Adrenal gland (tissue), 12 donors: ENCODE data around the gene CDHR5. TPM values are rescaled to one million over a fixed set of nuclear protein-coding genes. Genes with fewer than 3 reads are reported as not detected.

ENCODE experiments used
- DNase-seq, 7 donors: peaks; one replicate each; pipeline ENCODE4 v3.0.0-alpha.2; 2019 to 2020
- H3K27ac ChIP-seq, 5 donors: fragments of 200-600 bp; sonication (generic) in 4 of 5; 1 replicate in 3 of 5; 2 replicates in 2 of 5; pipeline versions ENCODE4 v1.5.1 to v1.8.0; 2016 to 2020; ENCODE audit warnings: mild to moderate bottlenecking in 1 of 5
- H3K27me3 ChIP-seq: fragments of 200-600 bp; 2 replicates; pipeline ENCODE4 v1.8.0; 2021
- H3K36me3 ChIP-seq, 2 donors: fragments of 200-600 bp; replicated peaks in 1 of 2; 1 replicate in 1 of 2; 2 replicates in 1 of 2; pipeline versions ENCODE4 v1.5.1 to v1.8.0; 2018 to 2022
- H3K4me1 ChIP-seq, 2 donors: fragments of 200-600 bp; replicated peaks in 1 of 2; 1 replicate in 1 of 2; 2 replicates in 1 of 2; pipeline versions ENCODE4 v1.5.1 to v1.8.0; 2018 to 2021
- H3K4me3 ChIP-seq, 4 donors: fragments of 200-600 bp; sonication (generic) in 3 of 4; one replicate each; pipeline ENCODE4 v1.5.1; 2016 to 2018
- H3K9me3 ChIP-seq, 3 donors: fragments of 200-600 bp; sonication (generic) in 1 of 3; replicated peaks in 1 of 3; 1 replicate in 2 of 3; 2 replicates in 1 of 3; pipeline versions ENCODE4 v1.5.1 to v1.8.0; 2016 to 2021
- CTCF ChIP-seq, 6 experiments: fragments of 450-650 bp in 4 of 6; fragments of 200-600 bp in 2 of 6; sonication (generic) in 1 of 6; IDR thresholded peaks; 1 replicate in 5 of 6; 2 replicates in 1 of 6; pipeline versions ENCODE4 v1.5.1 to v1.8.0; 2016 to 2021; ENCODE audit warnings: antibody characterized with exemption in 6 of 6, mild to moderate bottlenecking in 2 of 6, moderate library complexity in 1 of 6
- POLR2A ChIP-seq, 2 donors: fragments of 450-650 bp; IDR thresholded peaks; one replicate each; pipeline ENCODE4 v1.6.1; 2017; ENCODE audit warnings: antibody characterized with exemption in 2 of 2, mild to moderate bottlenecking in 2 of 2, moderate library complexity in 1 of 2
- WGBS, 4 donors: extraction: QIAGEN DNeasy Blood & Tissue Kit in 2 of 4; methylation state at CpG; one replicate each; pipeline versions ENCODE4 v1.1.5 to v1.1.7; 2013 to 2017; 5-methylcytosine and 5-hydroxymethylcytosine counted together
- intact Hi-C, 2 donors: fragments of 100-400 bp; cut with DNase I; formaldehyde crosslinking; loops; one replicate each; pipeline versions ENCODE4 v1.14.1 to v1.15.0; 2022 to 2023
- polyA plus RNA-seq, 3 donors: library from polyadenylated mRNA; stranded (reverse); fragments of 200-250 nt in 2 of 3; fragments of 350-450 nt in 1 of 3; fragmentation: Illumina TruSeq in 1 of 3; extraction: RNeasy Lipid Tissue Mini Kit (QIAGEN cat#74804) in 1 of 3; gene quantifications; one replicate each; pipeline ENCODE4 v1.2.3, GENCODE V29; 2013 to 2014
- total RNA-seq, 9 donors: library from RNA; depleted of rRNA in 4 of 9; stranded (reverse); fragments of >200 nt in 4 of 9; fragments of 120-200 nt in 1 of 9; fragmentation: NEBNext Ultra II Directional in 1 of 9; extraction: Animal tissue kit (Norgen Biotek cat#: 25700) in 1 of 9; gene quantifications; one replicate each; pipeline versions ENCODE4 v1.1.0 to v1.2.4, GENCODE V29; 2013 to 2023
- donor health status: healthy with polysubstance abuse.
- donor health status: Bipolar disorder and iron deficiency.
- donor health status: DM: yes; HTN: yes; CAD: no.
- donor health status: DM: no; HTN: no; CAD: no.
- donor health status: DM: no; HTN: no; CAD: no.
- donor health status: DM: yes; HTN: yes; CAD: no.

CDHR5 gene
- total and polyA plus RNA-seq, 12 donors: 0.31 to 5.2 (median 0.93) TPM; not detected in 1

GRCh38 chr11:577611-577894 is 47.2 kb downstream of the CDHR5 start:
- no peaks in the 10 kb centered on the region for H3K27me3 ChIP-seq
- H3K4me3 ChIP-seq: peak overlapping the region in 2 of 4 donors; percentile 84 to 97
- peaks cover 39 to 51% of the 10 kb centered on the region in 2 donors for H3K4me1 ChIP-seq
- peak overlapping the region in 4 of 5 donors; percentile 37 to 100 (median 80) for H3K27ac ChIP-seq
- TF ChIP-seq CTCF (IDR thresholded peaks at IDR 0.05) (no peak), POLR2A (IDR thresholded peaks at IDR 0.05) (no peak)
- 25 to 49% (median 33%) methylated on average over 2 to 6 of the region's 6 CpGs for WGBS, 4 donors
- intact Hi-C loops: no loop called here
- H3K36me3 ChIP-seq: peaks cover 0 to 10% of the 10 kb centered on the region in 2 donors
- no peaks in the 10 kb centered on the region for H3K9me3 ChIP-seq
- DNase-seq: no peak

GRCh38 chr11:576811-577610 is 47.7 kb downstream of the CDHR5 start:
- peak overlapping the region; percentile 35 to 97 (median 66) for H3K4me3 ChIP-seq
- peaks cover 0 to 5% of the 10 kb centered on the region in 2 donors for H3K36me3 ChIP-seq
- no peak for TF ChIP-seq POLR2A (IDR thresholded peaks at IDR 0.05)
- no peak for TF ChIP-seq CTCF (IDR thresholded peaks at IDR 0.05)
- no peaks in the 10 kb centered on the region for H3K27me3 ChIP-seq
- H3K27ac ChIP-seq: peak overlapping the region; percentile 37 to 100 (median 70)
- peaks cover 39 to 51% of the 10 kb centered on the region in 2 donors for H3K4me1 ChIP-seq
- WGBS, 4 donors: 2 to 6% (median 3%) methylated on average over 23 to 41 of the region's 48 CpGs
- DNase-seq: peak in 1 of 7 donors; percentile 55
- no peaks in the 10 kb centered on the region for H3K9me3 ChIP-seq
- intact Hi-C loops: no loop called here

GRCh38 chr11:575996-576768 is 48.6 kb downstream of the CDHR5 start, which contains the start of gene PHRF1:
TSS of gene PHRF1 (plus strand) at chr11:576470. CDS start at chr11:581513, 5,043 bp downstream.
- 0 to 1% (median 0%) methylated on average over 2 to 95 of the region's 99 CpGs for WGBS, 4 donors
- TF ChIP-seq POLR2A (IDR thresholded peaks at IDR 0.05) (peak; percentile 73 to 84), CTCF (IDR thresholded peaks at IDR 0.05) (peak in 1 of 6 experiments; percentile 13)
- H3K9me3 ChIP-seq: no peaks in the 10 kb centered on the region

More at GRCh38 chr11:575996-576768, 48.6 kb downstream of the CDHR5 start, which contains the start of gene PHRF1:
- Histone ChIP-seq H3K36me3 (no peaks in the 10 kb centered on the region), H3K27ac (peak within 1 kb of the TSS; percentile 76 to 100 (median 92)), H3K4me3 (peak within 1 kb of the TSS; percentile 49 to 97 (median 78)), H3K27me3 (no peaks in the 10 kb centered on the region), H3K4me1 (peaks cover 39 to 47% of the 10 kb centered on the region in 2 donors)
- intact Hi-C loops: no loop called here
- peak; percentile 96 to 98 (median 98) for DNase-seq
